KMS-11 (cell line): ENCODE results near the gene MYCT1.

Source experiments
- H2AFZ ChIP-seq: fragments of 200-600 bp; sonication (generic); 2 replicates; pipeline ENCODE4 v1.6.1; 2016; ENCODE audit warnings: antibody characterized with exemption, mixed run types, low read depth
- H3K27ac ChIP-seq: fragments of 200-600 bp; sonication (generic); 2 replicates; pipeline ENCODE4 v1.6.1; 2016; ENCODE audit warnings: mild to moderate bottlenecking, mixed run types
- H3K27me3 ChIP-seq: fragments of 200-600 bp; sonication (generic); 2 replicates; pipeline ENCODE4 v1.6.1; 2017; ENCODE audit warnings: mild to moderate bottlenecking, low read depth, mixed run types, moderate library complexity; ENCODE audit not compliant: insufficient read depth
- H3K36me3 ChIP-seq: fragments of 200-600 bp; sonication (generic); 2 replicates; pipeline ENCODE4 v1.6.1; 2017; ENCODE audit warnings: mild to moderate bottlenecking, mixed run types; ENCODE audit not compliant: insufficient read depth
- H3K4me1 ChIP-seq: fragments of 200-600 bp; sonication (generic); 2 replicates; pipeline ENCODE4 v1.6.1; 2016; ENCODE audit warnings: mild to moderate bottlenecking, low read depth, mixed run types; ENCODE audit not compliant: poor library complexity, severe bottlenecking
- H3K4me2 ChIP-seq: fragments of 200-600 bp; sonication (generic); 2 replicates; pipeline ENCODE4 v1.7.0; 2016; ENCODE audit warnings: mild to moderate bottlenecking, mixed run types
- H3K4me3 ChIP-seq: fragments of 200-600 bp; sonication (generic); IDR thresholded peaks from 2 replicates; pipeline ENCODE4 v1.6.1; 2017; ENCODE audit warnings: low read depth, low read length, mixed read lengths; ENCODE audit not compliant: insufficient read depth
- H3K79me2 ChIP-seq: fragments of 200-600 bp; sonication (generic); 2 replicates; pipeline ENCODE4 v1.6.1; 2016; ENCODE audit warnings: low read depth, mixed run types; ENCODE audit not compliant: insufficient read depth
- H3K9ac ChIP-seq: fragments of 200-600 bp; sonication (generic); 2 replicates; pipeline ENCODE4 v1.6.1; 2016; ENCODE audit warnings: mild to moderate bottlenecking, mixed run types
- H4K20me1 ChIP-seq: fragments of 200-600 bp; sonication (generic); 2 replicates; pipeline ENCODE4 v1.6.1; 2016; ENCODE audit warnings: mild to moderate bottlenecking, mixed run types; ENCODE audit not compliant: insufficient read depth
- TF ChIP-seq, protein P1 (sequence below): fragments of 200-600 bp; sonication (generic); conservative IDR thresholded peaks from 2 replicates; pipeline ENCODE4 v1.6.1; 2017; ENCODE audit warnings: low read depth, mild to moderate bottlenecking, antibody characterized with exemption, low read length, moderate library complexity, mixed read lengths

MYCT1 gene

DNA sequence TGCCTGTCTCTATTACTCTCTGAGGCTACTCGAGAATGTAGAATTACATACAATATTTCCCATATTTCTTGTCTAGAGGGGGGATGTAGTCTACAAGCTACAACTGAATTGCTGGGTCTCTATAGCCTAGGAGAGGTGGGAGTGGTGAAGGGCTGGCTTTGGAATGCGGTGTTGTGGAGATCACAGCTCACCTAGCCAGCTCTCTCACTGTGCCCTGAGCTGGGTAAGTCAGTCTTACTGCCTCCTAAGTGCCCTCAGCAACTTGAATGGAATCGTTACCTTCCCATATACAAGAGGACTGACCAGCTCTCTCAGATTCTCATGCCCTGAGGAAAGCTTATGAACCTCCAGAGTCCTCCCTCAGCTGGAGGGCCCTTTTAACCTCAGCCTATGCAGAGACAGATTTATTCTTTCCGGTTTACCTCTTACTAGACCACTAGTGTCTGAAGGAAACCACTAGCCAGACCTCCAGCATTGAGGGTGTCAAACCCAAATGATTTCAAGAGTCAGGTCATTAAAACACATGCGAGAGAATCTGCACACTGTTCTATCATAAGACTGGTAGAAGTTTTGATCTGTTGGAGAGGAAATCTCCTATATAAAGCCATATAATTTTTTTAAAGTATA, 73.5 kb downstream of the MYCT1 start:
- H3K4me2 ChIP-seq: no peak overlapping the region
- no peak overlapping the region for H3K9ac ChIP-seq
- no peaks in the 10 kb centered on the region for H3K27me3 ChIP-seq
- H3K27ac ChIP-seq: no peak overlapping the region
- no peaks in the 10 kb centered on the region for H3K36me3 ChIP-seq
- H3K79me2 ChIP-seq: no peaks in the 10 kb centered on the region
- no peaks in the 10 kb centered on the region for H4K20me1 ChIP-seq
- no peak overlapping the region for H3K4me3 ChIP-seq
- TF ChIP-seq, protein P1, sequence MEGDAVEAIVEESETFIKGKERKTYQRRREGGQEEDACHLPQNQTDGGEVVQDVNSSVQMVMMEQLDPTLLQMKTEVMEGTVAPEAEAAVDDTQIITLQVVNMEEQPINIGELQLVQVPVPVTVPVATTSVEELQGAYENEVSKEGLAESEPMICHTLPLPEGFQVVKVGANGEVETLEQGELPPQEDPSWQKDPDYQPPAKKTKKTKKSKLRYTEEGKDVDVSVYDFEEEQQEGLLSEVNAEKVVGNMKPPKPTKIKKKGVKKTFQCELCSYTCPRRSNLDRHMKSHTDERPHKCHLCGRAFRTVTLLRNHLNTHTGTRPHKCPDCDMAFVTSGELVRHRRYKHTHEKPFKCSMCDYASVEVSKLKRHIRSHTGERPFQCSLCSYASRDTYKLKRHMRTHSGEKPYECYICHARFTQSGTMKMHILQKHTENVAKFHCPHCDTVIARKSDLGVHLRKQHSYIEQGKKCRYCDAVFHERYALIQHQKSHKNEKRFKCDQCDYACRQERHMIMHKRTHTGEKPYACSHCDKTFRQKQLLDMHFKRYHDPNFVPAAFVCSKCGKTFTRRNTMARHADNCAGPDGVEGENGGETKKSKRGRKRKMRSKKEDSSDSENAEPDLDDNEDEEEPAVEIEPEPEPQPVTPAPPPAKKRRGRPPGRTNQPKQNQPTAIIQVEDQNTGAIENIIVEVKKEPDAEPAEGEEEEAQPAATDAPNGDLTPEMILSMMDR: no peak
- H3K4me1 ChIP-seq: no peaks in the 10 kb centered on the region
- H2AFZ ChIP-seq: no peak overlapping the region
